GM12878 (cell line): Measurements from ENCODE around the gene MGAT1. TPM values are rescaled to one million over a fixed set of nuclear protein-coding genes. Genes with fewer than 3 reads are reported as not detected.

ENCODE experiments used
- CEBPZ ChIP-seq: fragments of 150-350 bp; IDR thresholded peaks from 2 replicates; pipeline ENCODE4 v1.6.1; 2016; ENCODE audit warnings: low read depth, low read length
- GATAD2B ChIP-seq: fragments of 450-650 bp; conservative IDR thresholded peaks from 2 replicates; pipeline ENCODE4 v1.6.1; 2017; ENCODE audit warnings: low read depth, mild to moderate bottlenecking, moderate library complexity
- JUND ChIP-seq: IDR thresholded peaks from 2 replicates; pipeline ENCODE4 v1.6.1; 2012; ENCODE audit warnings: low read depth, mild to moderate bottlenecking, low read length, improper control_type of control experiment, moderate library complexity
- KDM1A ChIP-seq: fragments of 200-600 bp; sonication (generic); IDR thresholded peaks from 2 replicates; pipeline ENCODE4 v1.6.1; 2016; ENCODE audit warnings: borderline replicate concordance
- MEF2B ChIP-seq: fragments of 450-650 bp; IDR thresholded peaks from 2 replicates; pipeline ENCODE4 v1.6.1; 2018; ENCODE audit warnings: mild to moderate bottlenecking, moderate library complexity; ENCODE audit not compliant: partially characterized antibody, poor library complexity, severe bottlenecking
- NBN ChIP-seq: fragments of 450-650 bp; IDR thresholded peaks from 2 replicates; pipeline ENCODE4 v1.6.1; 2016
- PAX8 ChIP-seq: fragments of 450-650 bp; IDR thresholded peaks from 2 replicates; pipeline ENCODE4 v1.6.1; 2017; ENCODE audit warnings: mild to moderate bottlenecking, moderate library complexity
- PML ChIP-seq: IDR thresholded peaks from 2 replicates; pipeline ENCODE4 v1.6.1; 2012; ENCODE audit warnings: low read length, inconsistent platforms
- POLR2A ChIP-seq: IDR thresholded peaks from 2 replicates; pipeline ENCODE4 v1.6.1; 2011; ENCODE audit warnings: low read depth, mild to moderate bottlenecking, low read length
- POLR2AphosphoS2 ChIP-seq: IDR thresholded peaks from 2 replicates; pipeline ENCODE4 v1.6.1; 2011; ENCODE audit warnings: low read depth, mild to moderate bottlenecking, low read length, improper control_type of control experiment, moderate library complexity
- SMAD5 ChIP-seq: IDR thresholded peaks from 2 replicates; pipeline ENCODE4 v1.6.1; 2016; ENCODE audit warnings: antibody characterized with exemption, low read depth
- SREBF1 ChIP-seq: IDR thresholded peaks from 2 replicates; pipeline ENCODE4 v1.6.1; 2012; ENCODE audit warnings: mild to moderate bottlenecking, low read length
- TBL1XR1 ChIP-seq: IDR thresholded peaks from 2 replicates; pipeline ENCODE4 v1.6.1; 2012; ENCODE audit warnings: low read depth, low read length, improper control_type of control experiment
- TCF12 ChIP-seq: IDR thresholded peaks from 2 replicates; pipeline ENCODE4 v1.6.1; 2011; ENCODE audit warnings: low read depth, mild to moderate bottlenecking, low read length
- polyA plus RNA-seq, 11 experiments: library from polyadenylated mRNA; depleted of rRNA in 4 of 11; unstranded in 6 of 11; stranded (reverse) in 5 of 11; fragments of >200 nt; fragmentation: Nextera tagmentation in 4 of 11; fragmentation: Illumina TruSeq in 1 of 11; extraction: Ambion mirVana in 4 of 11; extraction: Trizol in 1 of 11; gene quantifications; 1 replicate in 1 of 11; 2 replicates in 10 of 11; pipeline versions ENCODE4 v1.2.1 to v1.2.3, GENCODE V29; 2011 to 2016; ENCODE audit warnings: inconsistent platforms in 2 of 11, missing spikeins in 2 of 11, low read depth in 1 of 11
- total RNA-seq, 4 experiments: library from RNA; depleted of rRNA in 3 of 4; stranded (reverse); fragments of >200 nt in 3 of 4; fragmentation: Illumina TruSeq in 1 of 4; extraction: Trizol in 1 of 4; gene quantifications; 2 replicates each; pipeline versions ENCODE4 v1.2.1 to v1.2.3, GENCODE V29; 2013 to 2021
- TF ChIP-seq, protein P1 (sequence below): fragments of 450-650 bp; formaldehyde crosslinking; IDR thresholded peaks from 2 replicates; pipeline ENCODE4 v1.5.0; 2022; ENCODE audit warnings: mild to moderate bottlenecking, missing genetic modification characterization
- TF ChIP-seq, protein P2 (sequence below): IDR thresholded peaks from 2 replicates; pipeline ENCODE4 v1.6.1; 2011; ENCODE audit warnings: low read depth, low read length, improper control_type of control experiment, borderline replicate concordance

MGAT1 gene
- total and polyA plus RNA-seq, 10 of the 15 experiments (the other 5 are each of a cell fraction or from before 2014, with no cell fraction given): 3.1 to 88.4 (median 62.7) TPM

DNA sequence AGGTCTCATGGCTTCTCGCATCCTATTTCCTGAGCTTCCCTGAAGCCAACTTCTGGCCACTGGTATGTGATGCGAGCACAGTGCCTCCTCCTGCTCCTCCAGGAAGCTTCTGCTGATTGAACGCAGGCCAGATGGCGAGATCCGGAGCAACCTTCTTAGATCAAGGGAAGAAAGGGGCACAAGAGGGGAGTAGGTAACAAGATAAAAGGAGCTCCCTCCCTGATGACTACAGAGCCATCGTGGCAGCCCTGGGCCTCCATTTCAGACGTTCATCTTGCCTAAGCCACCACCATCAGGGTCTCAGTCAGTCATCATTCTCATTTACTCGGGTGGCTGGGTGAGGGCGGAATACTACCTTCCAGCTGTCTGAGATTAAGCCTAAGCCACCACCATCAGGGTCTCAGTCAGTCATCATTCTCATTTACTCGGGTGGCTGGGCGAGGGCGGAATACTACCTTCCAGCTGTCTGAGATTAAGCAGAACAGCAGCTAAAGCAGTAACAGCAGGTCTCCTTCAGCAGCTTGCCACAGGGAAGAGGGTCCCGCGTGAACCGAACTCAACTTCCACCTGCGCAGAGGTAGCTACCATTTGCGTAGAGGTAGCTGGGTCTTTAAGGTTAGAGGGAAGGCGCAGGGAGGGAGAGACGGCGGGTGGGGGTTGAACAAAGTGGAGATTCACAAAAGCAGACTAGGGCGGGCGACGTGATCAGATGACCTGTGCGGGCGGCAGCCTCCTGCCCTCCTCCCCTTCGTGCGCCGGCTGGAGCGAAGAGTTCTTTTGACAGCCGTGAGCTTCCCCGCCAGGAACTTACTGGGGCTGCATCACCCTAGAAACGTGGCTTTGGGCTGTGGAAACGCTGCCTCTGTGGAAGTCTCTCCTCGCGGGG is 27.9 kb upstream of the MGAT1 start (continued):
- TF ChIP-seq PML (no peak), SREBF1 (no peak), TBL1XR1 (no peak), SMAD5 (peak; percentile 52; the same call in 1 of the 2 replicates), TCF12 (no peak), MEF2B (no peak), POLR2A (peak; percentile 67), PAX8 (no peak), JUND (no peak), GATAD2B (0 out of 2 replicates have a peak, but pooled peaks have one; percentile 75), KDM1A (no peak), NBN (0 out of 2 replicates have a peak, but pooled peaks have one; percentile 35), POLR2AphosphoS2 (0 out of 2 replicates have a peak, but pooled peaks have one; percentile 8), CEBPZ (no peak)
- TF ChIP-seq, protein P1, sequence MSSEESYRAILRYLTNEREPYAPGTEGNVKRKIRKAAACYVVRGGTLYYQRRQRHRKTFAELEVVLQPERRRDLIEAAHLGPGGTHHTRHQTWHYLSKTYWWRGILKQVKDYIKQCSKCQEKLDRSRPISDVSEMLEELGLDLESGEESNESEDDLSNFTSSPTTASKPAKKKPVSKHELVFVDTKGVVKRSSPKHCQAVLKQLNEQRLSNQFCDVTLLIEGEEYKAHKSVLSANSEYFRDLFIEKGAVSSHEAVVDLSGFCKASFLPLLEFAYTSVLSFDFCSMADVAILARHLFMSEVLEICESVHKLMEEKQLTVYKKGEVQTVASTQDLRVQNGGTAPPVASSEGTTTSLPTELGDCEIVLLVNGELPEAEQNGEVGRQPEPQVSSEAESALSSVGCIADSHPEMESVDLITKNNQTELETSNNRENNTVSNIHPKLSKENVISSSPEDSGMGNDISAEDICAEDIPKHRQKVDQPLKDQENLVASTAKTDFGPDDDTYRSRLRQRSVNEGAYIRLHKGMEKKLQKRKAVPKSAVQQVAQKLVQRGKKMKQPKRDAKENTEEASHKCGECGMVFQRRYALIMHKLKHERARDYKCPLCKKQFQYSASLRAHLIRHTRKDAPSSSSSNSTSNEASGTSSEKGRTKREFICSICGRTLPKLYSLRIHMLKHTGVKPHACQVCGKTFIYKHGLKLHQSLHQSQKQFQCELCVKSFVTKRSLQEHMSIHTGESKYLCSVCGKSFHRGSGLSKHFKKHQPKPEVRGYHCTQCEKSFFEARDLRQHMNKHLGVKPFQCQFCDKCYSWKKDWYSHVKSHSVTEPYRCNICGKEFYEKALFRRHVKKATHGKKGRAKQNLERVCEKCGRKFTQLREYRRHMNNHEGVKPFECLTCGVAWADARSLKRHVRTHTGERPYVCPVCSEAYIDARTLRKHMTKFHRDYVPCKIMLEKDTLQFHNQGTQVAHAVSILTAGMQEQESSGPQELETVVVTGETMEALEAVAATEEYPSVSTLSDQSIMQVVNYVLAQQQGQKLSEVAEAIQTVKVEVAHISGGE (CRISPR knock-in tag): no peak
- TF ChIP-seq, protein P2, sequence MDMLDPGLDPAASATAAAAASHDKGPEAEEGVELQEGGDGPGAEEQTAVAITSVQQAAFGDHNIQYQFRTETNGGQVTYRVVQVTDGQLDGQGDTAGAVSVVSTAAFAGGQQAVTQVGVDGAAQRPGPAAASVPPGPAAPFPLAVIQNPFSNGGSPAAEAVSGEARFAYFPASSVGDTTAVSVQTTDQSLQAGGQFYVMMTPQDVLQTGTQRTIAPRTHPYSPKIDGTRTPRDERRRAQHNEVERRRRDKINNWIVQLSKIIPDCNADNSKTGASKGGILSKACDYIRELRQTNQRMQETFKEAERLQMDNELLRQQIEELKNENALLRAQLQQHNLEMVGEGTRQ: no peak; the same call in 1 of the 2 replicates
- TF ChIP-seq, all 136 proteins: peak for 11
